Fibroblast of gingiva (primary cell): Measurements from ENCODE around the gene P2RX1.

Experiments used
- DNase-seq: peaks from one replicate; pipeline ENCODE4 v3.0.0-alpha.2; 2011; ENCODE audit warnings: low read depth

Gene P2RX1

GRCh38 chr17:3887804-3888203 is 28.5 kb downstream of the P2RX1 start:
- no peak for DNase-seq

GRCh38 chr17:3887394-3887793 is 28.9 kb downstream of the P2RX1 start:
- DNase-seq: no peak

- no peak for DNase-seq
Measured at GRCh38 chr17:3886776-3887175, 29.5 kb downstream of the P2RX1 start.

- DNase-seq: peak; percentile 57
Measured at GRCh38 chr17:3885970-3886369, 30.3 kb downstream of the P2RX1 start.

GRCh38 chr17:3885271-3885670 is 31.0 kb downstream of the P2RX1 start:
- DNase-seq: no peak

GRCh38 chr17:3884188-3884587 is 32.1 kb downstream of the P2RX1 start:
- no peak for DNase-seq

- no peak for DNase-seq
Measured at GRCh38 chr17:3882276-3882675, 34.0 kb downstream of the P2RX1 start.

GRCh38 chr17:3880983-3881382 is 35.3 kb downstream of the P2RX1 start:
- DNase-seq: no peak

- DNase-seq: no peak
Measured at GRCh38 chr17:3879591-3880417, 36.5 kb downstream of the P2RX1 start.

GRCh38 chr17:3879186-3879585 is 37.1 kb downstream of the P2RX1 start:
- DNase-seq: peak; percentile 79

GRCh38 chr17:3877220-3877619 is 39.0 kb downstream of the P2RX1 start:
- no peak for DNase-seq

GRCh38 chr17:3875317-3875716 is 40.9 kb downstream of the P2RX1 start:
- DNase-seq: no peak

- DNase-seq: no peak
Measured at GRCh38 chr17:3873862-3874261, 42.4 kb downstream of the P2RX1 start.

- DNase-seq: no peak
Measured at GRCh38 chr17:3870871-3871306, 45.4 kb downstream of the P2RX1 start.

- DNase-seq: no peak
Measured at GRCh38 chr17:3867606-3868005, 48.7 kb downstream of the P2RX1 start.

GRCh38 chr17:3867106-3867505 is 49.2 kb downstream of the P2RX1 start:
- no peak for DNase-seq

GRCh38 chr17:3866276-3866675 is 50.0 kb downstream of the P2RX1 start:
- DNase-seq: no peak

GRCh38 chr17:3865176-3865575 is 51.1 kb downstream of the P2RX1 start:
- DNase-seq: no peak

GRCh38 chr17:3864534-3864933 is 51.7 kb downstream of the P2RX1 start:
- no peak for DNase-seq

- DNase-seq: no peak
Measured at GRCh38 chr17:3861761-3862681, 54.2 kb downstream of the P2RX1 start.

GRCh38 chr17:3860939-3861700 is 55.1 kb downstream of the P2RX1 start:
- DNase-seq: no peak

GRCh38 chr17:3859940-3860339 is 56.3 kb downstream of the P2RX1 start:
- no peak for DNase-seq
